Gastrocnemius medialis (tissue), 4 donors: ENCODE data around the gene TMEM132D.

Source experiments
- CTCF ChIP-seq, 5 experiments: fragments of 450-650 bp in 3 of 5; fragments of 200-600 bp in 2 of 5; sonication (generic) in 2 of 5; IDR thresholded peaks in 4 of 5; conservative IDR thresholded peaks in 1 of 5; 1 replicate in 4 of 5; 2 replicates in 1 of 5; pipeline ENCODE4 v1.5.1; 2016 to 2019; ENCODE audit warnings: antibody characterized with exemption in 5 of 5, mild to moderate bottlenecking in 3 of 5, moderate library complexity in 3 of 5
- POLR2A ChIP-seq, 2 donors: fragments of 450-650 bp; IDR thresholded peaks; one replicate each; pipeline ENCODE4 v1.6.1; 2017; ENCODE audit warnings: antibody characterized with exemption in 2 of 2, mild to moderate bottlenecking in 2 of 2, moderate library complexity in 2 of 2

DNA sequence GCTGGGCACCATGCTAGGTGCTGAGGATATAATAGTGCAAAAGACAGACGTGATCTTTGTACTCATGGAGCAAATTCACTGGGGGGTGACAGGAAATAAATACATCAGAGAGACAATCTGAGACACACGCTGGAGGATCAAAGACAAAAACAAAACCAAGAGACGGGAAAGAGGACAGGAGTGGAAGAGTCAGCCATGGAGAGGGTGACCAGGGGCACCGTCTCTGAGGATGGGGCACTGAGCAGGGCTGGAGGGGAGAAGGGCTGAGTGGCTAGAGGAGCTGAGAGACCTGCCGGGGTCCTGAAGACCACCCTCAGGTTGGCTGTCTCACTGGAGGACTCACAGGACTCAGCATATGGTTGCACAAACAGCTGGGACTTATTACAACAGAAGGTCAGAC, 81.9 kb downstream of the TMEM132D start:
- TF ChIP-seq CTCF (IDR thresholded peaks at IDR 0.05 in 4 of 5, conservative IDR thresholded peaks at IDR 0.05 in 1 of 5): no peak
- TF ChIP-seq POLR2A (IDR thresholded peaks at IDR 0.05): no peak
